ENCODE measurements around the gene DGCR2.

DNA sequence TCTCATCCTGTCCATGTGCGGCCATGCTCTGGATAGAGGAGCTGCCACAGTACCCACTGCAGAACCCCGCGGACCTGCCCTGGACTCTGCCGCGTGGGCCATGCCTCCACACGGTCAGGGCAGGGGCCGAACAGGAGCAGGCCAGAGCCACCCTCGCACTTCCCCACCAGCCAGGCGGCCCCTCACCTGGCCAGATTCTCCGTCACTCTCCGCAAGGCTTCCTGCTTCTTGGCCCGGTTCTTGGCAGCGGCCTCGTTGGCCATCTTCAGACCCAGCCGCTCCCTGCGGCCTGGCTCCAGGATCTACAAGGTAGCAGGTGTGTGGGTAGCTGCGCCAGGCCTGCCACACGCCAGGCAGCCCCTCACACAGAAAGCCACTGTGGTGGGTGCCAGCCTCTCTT is 12.7 kb upstream of the DGCR2 start:
- no peak for TF ChIP-seq POLR2A (IDR thresholded peaks at IDR 0.05)
- TF ChIP-seq, protein P1, sequence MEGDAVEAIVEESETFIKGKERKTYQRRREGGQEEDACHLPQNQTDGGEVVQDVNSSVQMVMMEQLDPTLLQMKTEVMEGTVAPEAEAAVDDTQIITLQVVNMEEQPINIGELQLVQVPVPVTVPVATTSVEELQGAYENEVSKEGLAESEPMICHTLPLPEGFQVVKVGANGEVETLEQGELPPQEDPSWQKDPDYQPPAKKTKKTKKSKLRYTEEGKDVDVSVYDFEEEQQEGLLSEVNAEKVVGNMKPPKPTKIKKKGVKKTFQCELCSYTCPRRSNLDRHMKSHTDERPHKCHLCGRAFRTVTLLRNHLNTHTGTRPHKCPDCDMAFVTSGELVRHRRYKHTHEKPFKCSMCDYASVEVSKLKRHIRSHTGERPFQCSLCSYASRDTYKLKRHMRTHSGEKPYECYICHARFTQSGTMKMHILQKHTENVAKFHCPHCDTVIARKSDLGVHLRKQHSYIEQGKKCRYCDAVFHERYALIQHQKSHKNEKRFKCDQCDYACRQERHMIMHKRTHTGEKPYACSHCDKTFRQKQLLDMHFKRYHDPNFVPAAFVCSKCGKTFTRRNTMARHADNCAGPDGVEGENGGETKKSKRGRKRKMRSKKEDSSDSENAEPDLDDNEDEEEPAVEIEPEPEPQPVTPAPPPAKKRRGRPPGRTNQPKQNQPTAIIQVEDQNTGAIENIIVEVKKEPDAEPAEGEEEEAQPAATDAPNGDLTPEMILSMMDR (IDR thresholded peaks at IDR 0.05) = no peak
- no peak for TF ChIP-seq POLR2AphosphoS5 (IDR thresholded peaks at IDR 0.05)
